ENCODE results near the gene JMJD7.

DNA sequence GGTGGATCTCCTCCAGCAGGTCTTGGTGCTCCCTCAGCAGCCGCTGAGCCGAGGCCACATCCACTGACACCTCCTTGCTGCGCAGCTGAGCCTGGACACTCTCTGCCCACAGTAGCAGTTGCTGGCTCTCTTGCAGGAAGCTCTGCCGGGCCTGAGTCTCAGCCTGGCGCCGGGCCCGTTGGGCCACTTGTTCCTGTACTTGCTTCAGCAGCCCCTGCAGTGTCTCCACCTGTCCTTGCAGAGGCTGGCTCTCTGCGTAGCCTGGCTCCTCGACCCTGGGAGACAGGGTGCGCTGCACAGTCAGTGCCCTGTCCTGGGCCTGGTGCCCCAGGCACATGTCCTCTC lies 50.4 kb downstream of the JMJD7 start:
- TF ChIP-seq, protein P1, sequence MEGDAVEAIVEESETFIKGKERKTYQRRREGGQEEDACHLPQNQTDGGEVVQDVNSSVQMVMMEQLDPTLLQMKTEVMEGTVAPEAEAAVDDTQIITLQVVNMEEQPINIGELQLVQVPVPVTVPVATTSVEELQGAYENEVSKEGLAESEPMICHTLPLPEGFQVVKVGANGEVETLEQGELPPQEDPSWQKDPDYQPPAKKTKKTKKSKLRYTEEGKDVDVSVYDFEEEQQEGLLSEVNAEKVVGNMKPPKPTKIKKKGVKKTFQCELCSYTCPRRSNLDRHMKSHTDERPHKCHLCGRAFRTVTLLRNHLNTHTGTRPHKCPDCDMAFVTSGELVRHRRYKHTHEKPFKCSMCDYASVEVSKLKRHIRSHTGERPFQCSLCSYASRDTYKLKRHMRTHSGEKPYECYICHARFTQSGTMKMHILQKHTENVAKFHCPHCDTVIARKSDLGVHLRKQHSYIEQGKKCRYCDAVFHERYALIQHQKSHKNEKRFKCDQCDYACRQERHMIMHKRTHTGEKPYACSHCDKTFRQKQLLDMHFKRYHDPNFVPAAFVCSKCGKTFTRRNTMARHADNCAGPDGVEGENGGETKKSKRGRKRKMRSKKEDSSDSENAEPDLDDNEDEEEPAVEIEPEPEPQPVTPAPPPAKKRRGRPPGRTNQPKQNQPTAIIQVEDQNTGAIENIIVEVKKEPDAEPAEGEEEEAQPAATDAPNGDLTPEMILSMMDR (IDR thresholded peaks at IDR 0.05), result no peak
- TF ChIP-seq POLR2AphosphoS5 (IDR thresholded peaks at IDR 0.05; ENCODE audit: low read depth, low read length) (no peak), SIN3A (IDR thresholded peaks at IDR 0.05; ENCODE audit: borderline replicate concordance, insufficient read depth, low read depth, low read length) (no peak)
